SJSA1 (cell line): ENCODE data around the gene CALN1. TPM values are rescaled to one million over a fixed set of nuclear protein-coding genes. Genes with fewer than 3 reads are reported as not detected.
"Not testable (repeated sequence)": the region's sequence is repeated elsewhere in the genome, so short reads cannot be mapped to it uniquely, and the experiment has no call there.

Source experiments
- DNase-seq, 2 experiments: peaks; one replicate each; pipeline ENCODE4 v3.0.0-alpha.2; 2015 to 2020; ENCODE audit warnings: low spot score in 2 of 2, low read depth in 1 of 2
- H3K27ac ChIP-seq: fragments of 250-450 bp; sonication (Bioruptor Pico); 2 replicates; pipeline ENCODE4 v1.5.1; 2020; ENCODE audit warnings: mild to moderate bottlenecking, moderate library complexity
- H3K27me3 ChIP-seq: fragments of 250-450 bp; sonication (Bioruptor Pico); replicated peaks from 2 replicates; pipeline ENCODE4 v1.5.1; 2020; ENCODE audit warnings: mild to moderate bottlenecking, moderate library complexity
- H3K36me3 ChIP-seq: fragments of 250-450 bp; sonication (Bioruptor Pico); 2 replicates; pipeline ENCODE4 v1.5.1; 2020; ENCODE audit warnings: mild to moderate bottlenecking
- H3K4me1 ChIP-seq: fragments of 250-450 bp; sonication (Bioruptor Pico); replicated peaks from 2 replicates; pipeline ENCODE4 v1.6.1; 2021; ENCODE audit warnings: mild to moderate bottlenecking
- H3K4me3 ChIP-seq: fragments of 250-450 bp; sonication (Bioruptor Pico); 2 replicates; pipeline ENCODE4 v1.5.1; 2020; ENCODE audit warnings: mild to moderate bottlenecking
- H3K9me3 ChIP-seq: fragments of 250-450 bp; sonication (Bioruptor Pico); replicated peaks from 2 replicates; pipeline ENCODE4 v1.5.1; 2020; ENCODE audit warnings: mild to moderate bottlenecking
- total RNA-seq: library from RNA; depleted of rRNA; stranded (reverse); fragments of >200 nt; shearing (Covaris generic); gene quantifications from 2 replicates; pipeline ENCODE4 v1.2.3, GENCODE V29; 2014

CALN1 gene
- total RNA-seq, 1 experiment from 2014 or later = not detected

DNA sequence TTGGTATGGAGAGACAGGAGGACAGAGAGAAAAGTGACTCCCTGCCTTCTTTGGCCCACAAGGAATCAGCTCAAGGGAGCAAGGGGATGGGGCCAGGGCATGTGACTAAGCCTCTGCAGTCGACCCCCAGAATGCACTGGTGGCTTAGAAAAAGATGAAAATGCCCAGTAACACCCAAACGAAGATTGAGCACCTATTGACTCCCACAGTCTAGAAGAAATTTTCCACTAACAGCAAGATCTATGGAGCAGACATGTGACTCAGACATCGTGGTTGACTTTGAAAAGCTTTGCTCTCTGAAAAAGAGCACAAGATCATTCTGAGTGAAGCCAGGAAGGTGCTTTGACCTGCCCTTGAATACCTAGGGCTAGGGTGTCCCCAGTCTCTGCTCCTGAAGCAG, 586.0 kb downstream of the CALN1 start:
- H3K4me1 ChIP-seq = no peaks in the 10 kb centered on the region
- no peak overlapping the region for H3K4me3 ChIP-seq
- no peaks in the 10 kb centered on the region for H3K36me3 ChIP-seq
- no peak overlapping the region for H3K27ac ChIP-seq
- no peaks in the 10 kb centered on the region; the same call in 1 of the 2 replicates for H3K9me3 ChIP-seq
- no peaks in the 10 kb centered on the region for H3K27me3 ChIP-seq
- DNase-seq = no peak

DNA sequence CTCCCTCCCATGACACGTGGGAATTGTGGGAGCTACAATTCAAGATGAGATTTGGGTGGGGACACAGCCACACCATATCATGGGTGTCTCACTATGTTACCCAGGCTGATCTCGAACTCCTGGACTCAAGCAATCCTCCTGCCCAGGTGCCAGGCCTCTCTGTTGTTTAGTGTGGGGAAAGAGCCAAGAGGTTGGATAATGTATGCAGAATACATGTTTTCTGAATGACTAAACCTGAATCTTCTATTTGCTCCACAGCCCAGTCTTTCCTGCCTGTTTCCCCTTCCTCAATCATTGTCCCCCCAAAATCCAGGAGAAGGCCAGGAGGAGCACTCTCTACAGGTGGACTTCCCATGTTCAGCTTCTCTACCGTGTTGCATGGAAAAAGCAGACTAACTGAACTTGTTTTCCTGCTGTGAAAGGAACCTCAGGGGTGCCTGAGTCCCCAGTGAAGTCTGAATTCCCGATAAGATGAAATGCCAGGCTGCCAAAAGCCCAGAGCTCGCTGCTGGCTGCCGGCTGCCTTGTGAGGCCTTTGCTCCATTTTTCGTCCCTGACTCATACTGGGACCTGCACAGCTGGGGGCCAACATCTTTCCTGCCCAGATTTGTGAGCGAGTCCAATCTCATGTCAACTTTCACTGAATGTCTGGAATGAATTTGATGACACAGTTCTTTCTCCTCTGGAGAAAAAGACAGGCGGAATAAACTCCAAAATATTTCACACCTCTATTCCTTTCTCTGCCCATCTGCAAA, 588.0 kb downstream of the CALN1 start:
- peak; percentile 12 to 47 for DNase-seq
- Histone ChIP-seq H3K27ac (no peak overlapping the region), H3K36me3 (no peaks in the 10 kb centered on the region), H3K4me1 (no peaks in the 10 kb centered on the region), H3K9me3 (peaks cover 2% of the 10 kb centered on the region; the same call in 1 of the 2 replicates), H3K27me3 (no peaks in the 10 kb centered on the region), H3K4me3 (no peak overlapping the region)

DNA sequence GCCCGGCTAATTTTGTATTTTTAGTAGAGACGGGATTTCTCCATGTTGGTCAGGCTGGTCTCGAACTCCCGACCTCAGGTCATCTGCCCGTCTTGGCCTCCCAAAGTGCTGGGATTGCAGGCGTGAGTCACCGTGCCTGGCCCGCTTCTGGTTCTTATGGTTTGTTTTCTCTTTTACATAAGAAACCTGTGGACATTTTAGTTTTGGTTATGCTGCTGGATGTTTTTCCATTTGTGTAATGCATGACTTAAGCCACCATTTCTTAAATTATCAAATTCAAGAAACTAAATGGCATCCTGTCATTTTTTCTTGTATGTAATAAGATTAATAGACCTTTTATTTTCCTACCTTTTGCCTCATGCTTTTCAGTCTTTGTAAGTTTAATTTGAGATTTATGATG, 589.7 kb downstream of the CALN1 start:
- not testable (repeated sequence) for H3K9me3 ChIP-seq, H3K27me3 ChIP-seq, H3K4me3 ChIP-seq, DNase-seq, H3K4me1 ChIP-seq, H3K36me3 ChIP-seq, H3K27ac ChIP-seq

DNA sequence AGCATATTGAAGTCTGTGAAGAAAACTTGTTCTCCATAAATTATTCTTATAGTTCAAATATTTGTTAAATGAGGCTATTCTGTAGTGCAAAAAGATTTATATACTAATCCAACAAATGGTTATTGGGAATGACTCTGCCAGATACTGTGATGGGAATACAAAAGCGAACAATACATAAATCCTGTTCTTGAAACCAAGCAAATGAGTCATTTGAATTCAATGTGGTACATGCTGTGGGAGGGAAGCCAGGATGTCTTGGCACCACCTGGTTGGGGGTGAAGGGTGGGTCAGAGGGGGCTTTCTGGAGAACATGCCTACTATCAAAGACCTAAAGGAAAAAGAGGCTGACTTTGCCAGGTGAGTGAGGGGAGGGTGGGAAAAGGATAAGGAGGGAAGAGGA, 594.2 kb downstream of the CALN1 start:
- no peak for DNase-seq
- H3K9me3 ChIP-seq = peaks cover 2% of the 10 kb centered on the region; the same call in 1 of the 2 replicates
- no peaks in the 10 kb centered on the region for H3K36me3 ChIP-seq
- H3K27me3 ChIP-seq = no peaks in the 10 kb centered on the region
- no peaks in the 10 kb centered on the region for H3K4me1 ChIP-seq
- H3K4me3 ChIP-seq = no peak overlapping the region
- H3K27ac ChIP-seq = no peak overlapping the region

DNA sequence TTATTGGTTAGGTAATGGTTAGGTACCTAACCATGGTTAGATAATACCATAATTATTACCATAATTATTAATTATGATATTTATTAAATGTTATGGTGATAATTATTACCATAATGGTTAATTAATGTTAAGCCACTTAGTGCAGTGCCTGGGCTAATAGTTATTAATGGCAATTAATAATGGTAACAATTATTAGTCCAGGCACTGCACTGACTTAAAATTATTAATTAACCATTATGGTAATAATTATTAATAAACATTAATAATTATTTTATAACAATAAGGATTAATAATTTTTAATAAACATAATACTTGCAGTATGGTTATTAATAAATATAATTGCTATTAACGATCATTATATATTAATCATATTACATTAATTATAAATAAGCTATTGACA, 604.0 kb downstream of the CALN1 start:
- no peaks in the 10 kb centered on the region for H3K4me1 ChIP-seq

DNA sequence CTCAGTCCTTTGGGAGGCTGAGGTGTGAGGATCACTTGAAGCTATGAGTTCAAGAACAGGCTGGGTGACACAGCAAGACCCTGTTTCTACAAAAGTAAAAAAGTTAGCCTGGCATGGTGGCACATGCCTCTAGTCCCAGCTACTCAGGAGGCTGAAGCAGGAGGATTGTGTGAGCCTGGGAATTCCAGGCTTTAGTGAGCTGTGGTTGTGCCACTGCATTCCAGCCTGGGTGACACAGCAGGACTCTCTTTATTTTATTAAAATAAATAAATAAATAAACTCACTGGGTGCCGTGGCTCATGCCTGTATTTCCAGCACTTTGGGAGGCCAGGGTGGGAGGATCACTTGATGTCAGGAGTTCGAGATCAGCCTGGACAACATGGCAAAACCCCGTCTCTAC, 607.9 kb downstream of the CALN1 start:
- DNase-seq = no peak

More for the DNA sequence above, 604.0 kb downstream of the CALN1 start:
- Histone ChIP-seq H3K27me3 (no peaks in the 10 kb centered on the region), H3K4me3 (no peak overlapping the region), H3K27ac (no peak overlapping the region), H3K9me3 (peaks cover 8% of the 10 kb centered on the region), H3K36me3 (no peaks in the 10 kb centered on the region)
- DNase-seq = no peak

DNA sequence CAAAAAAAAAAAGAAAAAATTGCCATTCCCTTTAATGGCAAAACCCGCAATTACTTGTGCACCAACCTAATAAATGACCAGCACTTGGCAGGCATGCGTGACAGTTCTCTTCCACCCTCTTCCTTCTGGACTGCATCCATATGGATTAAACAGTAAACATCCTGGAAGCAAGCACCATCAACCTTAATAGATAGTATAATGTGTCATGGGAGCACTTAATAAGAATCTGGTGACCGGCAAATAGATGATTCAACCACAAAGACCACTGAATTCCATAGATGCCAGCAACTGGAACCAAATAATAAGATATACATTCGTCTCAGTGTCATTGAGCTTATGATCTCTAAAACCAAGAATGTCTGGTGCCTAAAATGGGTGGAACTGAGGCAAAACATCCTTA, 610.2 kb downstream of the CALN1 start:
- Histone ChIP-seq H3K27me3 (no peaks in the 10 kb centered on the region), H3K36me3 (no peaks in the 10 kb centered on the region), H3K4me3 (no peak overlapping the region), H3K9me3 (peaks cover 8% of the 10 kb centered on the region; the same call in 1 of the 2 replicates), H3K4me1 (no peaks in the 10 kb centered on the region), H3K27ac (no peak overlapping the region)
- DNase-seq = no peak

More for the DNA sequence above, 607.9 kb downstream of the CALN1 start:
- Histone ChIP-seq H3K27me3 (no peaks in the 10 kb centered on the region), H3K4me3 (no peak overlapping the region), H3K4me1 (no peaks in the 10 kb centered on the region), H3K27ac (no peak overlapping the region), H3K9me3 (peaks cover 8% of the 10 kb centered on the region; the same call in 1 of the 2 replicates), H3K36me3 (no peaks in the 10 kb centered on the region)

DNA sequence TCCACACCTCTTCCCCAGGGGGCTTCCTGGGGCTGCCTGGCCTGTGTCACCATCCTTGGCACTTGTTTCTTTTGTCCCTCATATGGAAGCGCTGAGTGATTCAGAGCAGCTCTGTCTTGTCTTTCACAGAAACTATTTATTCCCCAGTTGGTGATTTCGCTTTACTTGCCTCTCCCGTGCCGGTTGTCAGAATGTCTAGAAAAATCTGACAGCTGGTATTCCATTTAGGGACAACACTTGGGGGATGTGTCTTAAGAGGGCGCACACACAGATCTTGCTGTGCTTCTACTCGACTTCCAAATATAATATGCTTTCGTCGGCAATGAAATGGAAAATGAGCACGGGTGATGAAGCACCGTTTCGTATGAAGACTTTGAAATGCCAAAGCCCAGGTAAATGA, 611.8 kb downstream of the CALN1 start:
- no peak overlapping the region for H3K27ac ChIP-seq
- H3K4me3 ChIP-seq = no peak overlapping the region
- no peaks in the 10 kb centered on the region for H3K4me1 ChIP-seq

DNA sequence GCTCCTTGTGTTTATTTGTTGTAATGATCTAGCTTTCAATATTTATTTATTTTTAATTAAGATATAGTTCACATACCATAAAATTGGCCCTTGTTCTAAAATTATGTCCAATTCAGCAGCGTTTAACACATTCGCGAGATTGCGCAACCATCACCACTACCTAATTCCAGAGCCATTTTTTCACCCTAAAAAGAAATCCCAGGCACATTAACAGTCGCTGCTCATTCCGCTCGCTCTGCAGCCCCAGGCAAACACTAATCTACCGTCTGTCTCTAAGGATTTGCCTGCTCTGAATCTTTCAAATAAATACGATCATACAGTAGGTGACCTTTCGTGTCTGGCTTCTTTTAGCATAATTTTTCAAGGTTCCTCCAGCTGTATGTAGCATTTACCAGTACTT, 616.7 kb downstream of the CALN1 start:
- Histone ChIP-seq H3K27me3 (no peaks in the 10 kb centered on the region), H3K36me3 (no peaks in the 10 kb centered on the region), H3K9me3 (peaks cover 6% of the 10 kb centered on the region), H3K4me3 (no peak overlapping the region), H3K4me1 (no peaks in the 10 kb centered on the region), H3K27ac (no peak overlapping the region)
- no peak for DNase-seq

More for the DNA sequence above, 611.8 kb downstream of the CALN1 start:
- Histone ChIP-seq H3K27me3 (no peaks in the 10 kb centered on the region), H3K36me3 (no peaks in the 10 kb centered on the region), H3K9me3 (no peaks in the 10 kb centered on the region; the same call in 1 of the 2 replicates)
- no peak for DNase-seq

DNA sequence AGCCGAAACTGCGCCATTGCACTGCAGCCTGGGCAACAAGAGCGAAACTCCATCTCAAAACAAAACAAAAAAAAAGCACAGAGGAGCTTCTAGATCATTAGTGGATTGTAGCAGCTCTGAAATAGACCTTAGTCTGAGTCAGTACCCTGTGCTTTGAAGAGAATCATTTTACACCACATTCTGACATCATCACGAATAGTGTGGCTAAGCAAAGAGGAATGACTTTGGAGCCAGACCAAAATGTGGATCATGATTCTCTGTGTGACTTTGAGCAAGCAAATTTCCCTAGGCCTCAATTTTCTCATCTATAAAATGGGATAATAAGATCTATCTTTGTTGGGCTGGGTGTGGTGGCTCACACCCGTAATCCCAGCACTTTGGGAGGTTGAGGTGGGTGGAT, 618.9 kb downstream of the CALN1 start:
- no peak for DNase-seq
- Histone ChIP-seq H3K27ac (no peak overlapping the region), H3K4me1 (no peaks in the 10 kb centered on the region), H3K27me3 (no peaks in the 10 kb centered on the region), H3K4me3 (no peak overlapping the region), H3K36me3 (no peaks in the 10 kb centered on the region), H3K9me3 (peaks cover 6% of the 10 kb centered on the region)

DNA sequence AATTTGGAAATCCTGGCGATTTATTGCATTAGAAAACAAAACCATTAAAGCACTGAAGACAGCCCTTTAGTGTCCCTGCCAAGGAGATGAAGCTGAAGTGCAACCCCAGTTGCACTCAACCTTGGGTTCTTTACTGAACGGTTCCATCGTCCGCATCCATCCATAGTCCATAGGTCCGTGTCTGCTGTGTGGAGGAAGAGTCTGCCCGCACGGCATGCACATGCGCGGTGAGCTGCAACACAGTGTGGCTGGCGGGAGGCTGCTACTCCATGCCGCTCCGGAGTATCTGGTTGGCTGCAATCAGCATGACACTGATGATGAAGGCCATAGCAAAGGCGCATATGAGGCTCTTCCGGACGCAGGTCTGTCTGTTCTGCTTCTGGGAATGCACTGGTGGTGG, 624.6 kb downstream of the CALN1 start:
- H3K4me1 ChIP-seq = no peaks in the 10 kb centered on the region
- no peak overlapping the region for H3K4me3 ChIP-seq
- no peak overlapping the region for H3K27ac ChIP-seq
- peaks cover 12% of the 10 kb centered on the region; the same call in 1 of the 2 replicates for H3K9me3 ChIP-seq
- H3K36me3 ChIP-seq = no peaks in the 10 kb centered on the region
- no peaks in the 10 kb centered on the region for H3K27me3 ChIP-seq
- DNase-seq = no peak

DNA sequence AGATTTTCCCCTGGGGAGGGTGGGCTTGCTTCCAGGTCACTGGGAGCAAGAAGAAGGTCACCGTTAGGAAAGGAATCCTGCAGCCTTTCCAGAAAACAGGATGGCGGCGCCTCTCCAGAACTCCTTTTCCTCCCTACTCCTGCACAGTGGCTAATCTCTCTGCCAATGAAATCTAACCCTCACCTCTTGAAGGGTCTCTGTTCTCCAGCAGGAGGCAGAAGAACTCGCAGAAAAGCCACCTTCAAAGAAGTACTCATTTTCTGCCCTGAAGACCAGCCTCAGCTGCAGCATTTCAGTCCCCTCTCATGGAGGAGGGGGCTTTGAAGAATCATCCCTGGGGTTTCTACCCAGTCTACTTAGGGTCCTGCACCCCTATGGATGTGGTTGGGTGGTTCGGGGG, 626.9 kb downstream of the CALN1 start:
- H3K9me3 ChIP-seq = peaks cover 6% of the 10 kb centered on the region; the same call in 1 of the 2 replicates
- no peaks in the 10 kb centered on the region for H3K36me3 ChIP-seq
- no peak overlapping the region for H3K27ac ChIP-seq
- no peak overlapping the region for H3K4me3 ChIP-seq
- H3K27me3 ChIP-seq = no peaks in the 10 kb centered on the region
- H3K4me1 ChIP-seq = no peaks in the 10 kb centered on the region
- DNase-seq = no peak

DNA sequence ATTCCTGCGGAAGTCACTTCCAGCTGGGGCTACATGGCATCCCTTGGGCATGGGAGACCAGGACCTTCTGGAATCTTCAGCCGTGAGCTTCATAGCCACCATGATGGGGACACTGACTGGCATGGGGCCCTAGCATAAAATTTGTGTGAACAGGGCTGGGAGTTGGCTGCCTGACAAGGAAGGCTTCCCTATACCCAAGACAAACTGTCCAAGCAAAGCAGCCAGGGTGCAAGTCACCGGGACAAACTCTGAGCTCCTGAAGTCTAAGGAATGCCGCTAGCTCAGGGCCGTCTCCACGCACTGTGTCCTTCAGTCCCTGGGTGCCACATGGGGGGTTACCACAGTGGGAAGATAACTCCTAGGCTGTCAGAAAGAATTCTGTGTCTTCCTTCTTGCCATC, 627.4 kb downstream of the CALN1 start:
- Histone ChIP-seq H3K27me3 (no peaks in the 10 kb centered on the region), H3K4me3 (no peak overlapping the region), H3K36me3 (no peaks in the 10 kb centered on the region), H3K4me1 (no peaks in the 10 kb centered on the region), H3K27ac (no peak overlapping the region), H3K9me3 (peaks cover 6% of the 10 kb centered on the region; the same call in 1 of the 2 replicates)
- DNase-seq = no peak

DNA sequence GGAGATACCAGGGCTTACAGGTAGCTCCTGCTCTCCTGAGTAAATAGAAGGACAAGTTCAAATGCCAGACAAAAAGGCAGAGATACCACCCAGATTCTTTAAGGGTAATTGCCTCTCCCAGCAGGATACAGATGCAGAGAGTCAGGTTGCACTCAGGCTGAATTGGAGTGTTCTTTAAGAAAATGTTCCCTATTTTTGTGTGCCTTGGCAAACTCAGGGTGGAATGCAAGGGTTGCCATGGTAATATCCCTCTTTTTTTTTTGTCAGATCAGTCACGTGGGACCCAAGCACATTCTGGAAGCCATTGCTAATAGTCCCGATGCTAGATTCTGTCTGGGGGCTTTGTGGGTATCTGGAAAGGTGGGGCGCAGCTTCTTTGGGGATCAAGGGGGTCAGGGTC, 628.0 kb downstream of the CALN1 start:
- no peak overlapping the region for H3K27ac ChIP-seq
- no peaks in the 10 kb centered on the region for H3K27me3 ChIP-seq
- peaks cover 6% of the 10 kb centered on the region; the same call in 1 of the 2 replicates for H3K9me3 ChIP-seq
- H3K36me3 ChIP-seq = no peaks in the 10 kb centered on the region
- H3K4me1 ChIP-seq = no peaks in the 10 kb centered on the region
- DNase-seq = no peak
- H3K4me3 ChIP-seq = no peak overlapping the region
